ENCODE measurements around the gene LILRA5.

DNA sequence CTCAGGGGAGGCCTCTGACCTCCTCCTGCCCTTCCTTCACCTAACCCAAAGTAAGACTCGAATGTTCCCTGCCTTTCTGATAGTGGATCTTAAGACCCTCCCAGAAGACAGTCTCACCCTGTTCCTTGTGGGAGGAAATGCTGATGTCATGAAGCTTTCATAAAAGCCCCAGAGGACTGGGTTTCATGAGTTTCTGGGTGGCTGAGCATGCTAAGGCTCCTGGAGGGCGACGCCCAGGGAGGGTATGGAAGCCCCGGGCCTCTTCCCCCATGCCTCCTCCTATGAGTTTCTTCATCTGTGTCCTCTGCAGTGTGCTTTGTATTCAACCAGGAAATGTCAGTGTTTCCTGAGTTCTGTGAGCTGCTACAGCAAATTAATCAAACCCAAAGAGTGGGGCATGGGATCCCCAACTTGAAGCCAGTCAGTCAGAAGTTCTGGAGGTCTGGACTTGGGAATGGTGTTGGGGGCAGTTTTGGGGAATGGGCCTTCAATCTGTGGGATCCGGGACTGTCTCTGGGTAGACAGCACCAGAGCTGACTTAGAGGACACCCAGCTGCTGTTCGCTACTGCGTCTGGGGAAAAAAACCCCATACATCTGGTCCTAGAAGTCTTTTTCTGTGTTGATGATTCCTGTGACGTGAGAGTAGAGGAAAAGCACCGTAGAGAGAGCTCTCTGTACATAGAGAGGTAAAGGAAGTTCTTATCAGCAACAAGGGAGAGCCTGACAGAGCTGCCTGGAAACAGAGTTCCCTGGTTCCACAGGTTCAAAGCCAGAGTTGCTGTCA, 30.1 kb downstream of the LILRA5 start:
- TF ChIP-seq EP300 (IDR thresholded peaks at IDR 0.05) (no peak), POLR2A (IDR thresholded peaks at IDR 0.05) (no peak)
